Mesodermal cell (in vitro differentiated cells): ENCODE results near the gene RNASE13.
A peak's percentile ranks its signal among the peaks of the same experiment; 100 is the strongest.

Experiments
- H3K27ac ChIP-seq: 2 replicates; pipeline ENCODE4 v1.7.0; 2013; ENCODE audit warnings: mild to moderate bottlenecking, low read depth, low read length, moderate library complexity; ENCODE audit not compliant: severe bottlenecking
- H3K36me3 ChIP-seq: 2 replicates; pipeline ENCODE4 v1.7.1; 2013; ENCODE audit warnings: mild to moderate bottlenecking, low read length, moderate library complexity; ENCODE audit not compliant: control insufficient read depth, insufficient read depth
- H3K4me1 ChIP-seq: one replicate; pipeline ENCODE4 v1.7.1; 2013; ENCODE audit warnings: mild to moderate bottlenecking, low read length; ENCODE audit not compliant: insufficient read depth, control insufficient read depth, poor library complexity, severe bottlenecking
- H3K4me3 ChIP-seq: 2 replicates; pipeline ENCODE4 v1.7.0; 2013; ENCODE audit warnings: low read length, control low read depth, mild to moderate bottlenecking; ENCODE audit not compliant: insufficient read depth, poor library complexity, severe bottlenecking; ENCODE audit errors: extremely low read depth
- H3K9me3 ChIP-seq: 2 replicates; pipeline ENCODE4 v1.7.1; 2013; ENCODE audit warnings: mild to moderate bottlenecking, low read length, moderate library complexity; ENCODE audit not compliant: control insufficient read depth
- WGBS, 2 experiments: methylation state at CpG; one replicate each; pipeline ENCODE4 v1.1.5; 2013; ENCODE audit warnings: missing lambda C conversion rate in 2 of 2; ENCODE audit not compliant: insufficient coverage in 2 of 2; 5-methylcytosine and 5-hydroxymethylcytosine counted together

Gene RNASE13

GRCh38 chr14:21072781-21073339 is 38.3 kb upstream of the RNASE13 start:
- no peaks in the 10 kb centered on the region for H3K9me3 ChIP-seq
- H3K4me3 ChIP-seq: no peak overlapping the region
- H3K36me3 ChIP-seq: peaks cover 52% of the 10 kb centered on the region
- WGBS, 2 experiments: 97 to 98% methylated on average over 5 to 8 of the region's 9 CpGs
- peaks cover 9% of the 10 kb centered on the region for H3K4me1 ChIP-seq
- H3K27ac ChIP-seq: no peak overlapping the region

- H3K9me3 ChIP-seq: no peaks in the 10 kb centered on the region
- H3K4me1 ChIP-seq: peaks cover 9% of the 10 kb centered on the region
- H3K36me3 ChIP-seq: peaks cover 44% of the 10 kb centered on the region
- 8 to 47% methylated on average over 1 to 3 of the region's 4 CpGs for WGBS, 2 experiments
- H3K27ac ChIP-seq: peak overlapping the region; percentile 91
- H3K4me3 ChIP-seq: peak overlapping the region; percentile 74
These were observed 37.4 kb upstream of the RNASE13 start for GRCh38 chr14:21072031-21072473.

GRCh38 chr14:21071225-21072030 is 36.8 kb upstream of the RNASE13 start:
- peak overlapping the region; percentile 74 for H3K4me3 ChIP-seq
- WGBS, 2 experiments: 1 to 2% methylated on average over 21 to 32 of the region's 37 CpGs
- H3K27ac ChIP-seq: peak overlapping the region; percentile 91
- H3K36me3 ChIP-seq: peaks cover 40% of the 10 kb centered on the region
- H3K4me1 ChIP-seq: peaks cover 9% of the 10 kb centered on the region
- no peaks in the 10 kb centered on the region for H3K9me3 ChIP-seq

- H3K4me1 ChIP-seq: peaks cover 9% of the 10 kb centered on the region
- H3K9me3 ChIP-seq: no peaks in the 10 kb centered on the region
- H3K4me3 ChIP-seq: peak overlapping the region; percentile 74
- H3K27ac ChIP-seq: peak overlapping the region; percentile 91
- H3K36me3 ChIP-seq: peaks cover 33% of the 10 kb centered on the region
- 0% methylated on average over 9 to 20 of the region's 23 CpGs for WGBS, 2 experiments
These were observed 36.1 kb upstream of the RNASE13 start for GRCh38 chr14:21070610-21071224.

GRCh38 chr14:21070083-21070609 is 35.5 kb upstream of the RNASE13 start, which contains the start of gene ARHGEF40:
Gene ARHGEF40 (plus strand): TSS chr14:21070304. CDS start chr14:21070397, 93 bp downstream.
- Histone ChIP-seq H3K27ac (peak within 1 kb of the TSS; percentile 91), H3K36me3 (peaks cover 28% of the 10 kb centered on the region), H3K4me1 (peaks cover 9% of the 10 kb centered on the region), H3K9me3 (no peaks in the 10 kb centered on the region), H3K4me3 (peak within 1 kb of the TSS; percentile 74)
- WGBS, 2 experiments: 0 to 1% methylated on average over 54 to 55 of the region's 63 CpGs

- peaks cover 21% of the 10 kb centered on the region for H3K36me3 ChIP-seq
- no peaks in the 10 kb centered on the region for H3K9me3 ChIP-seq
- peak overlapping the region; percentile 74 for H3K4me3 ChIP-seq
- 0 to 1% methylated on average over 33 of the region's 40 CpGs for WGBS, 2 experiments
- H3K4me1 ChIP-seq: peaks cover 9% of the 10 kb centered on the region
- H3K27ac ChIP-seq: peak overlapping the region; percentile 91
These were observed 34.9 kb upstream of the RNASE13 start for GRCh38 chr14:21069388-21070082.

- 1 to 2% methylated on average over 29 to 39 of the region's 45 CpGs for WGBS, 2 experiments
- H3K9me3 ChIP-seq: no peaks in the 10 kb centered on the region
- peaks cover 14% of the 10 kb centered on the region for H3K36me3 ChIP-seq
- peaks cover 9% of the 10 kb centered on the region for H3K4me1 ChIP-seq
- peak overlapping the region; percentile 74 for H3K4me3 ChIP-seq
- peak overlapping the region; percentile 91 for H3K27ac ChIP-seq
These were observed 34.1 kb upstream of the RNASE13 start for GRCh38 chr14:21068521-21069387.

- WGBS, 2 experiments: 77 to 93% methylated on average over 2 of the region's 7 CpGs
- Histone ChIP-seq H3K9me3 (no peaks in the 10 kb centered on the region), H3K4me1 (peaks cover 12% of the 10 kb centered on the region), H3K36me3 (no peaks in the 10 kb centered on the region), H3K27ac (no peak overlapping the region), H3K4me3 (no peak overlapping the region)
These were observed 32.4 kb upstream of the RNASE13 start for GRCh38 chr14:21066882-21067502.

- Histone ChIP-seq H3K4me1 (peaks cover 21% of the 10 kb centered on the region), H3K9me3 (no peaks in the 10 kb centered on the region), H3K36me3 (no peaks in the 10 kb centered on the region), H3K27ac (peak overlapping the region; percentile 64), H3K4me3 (no peak overlapping the region)
- 46 to 59% methylated on average over 3 of the region's 3 CpGs for WGBS, 2 experiments
These were observed 28.9 kb upstream of the RNASE13 start for GRCh38 chr14:21063479-21063878.
